ENCODE measurements around the gene DCLRE1C.

GRCh38 chr10:14910953-14911352, 42.9 kb downstream of the DCLRE1C start:
- no peak for TF ChIP-seq CTCF (IDR thresholded peaks at IDR 0.05 in 8 of 11, conservative IDR thresholded peaks at IDR 0.05 in 3 of 11)
- no peak for TF ChIP-seq POLR2A (IDR thresholded peaks at IDR 0.05)
- TF ChIP-seq POLR2AphosphoS5 (IDR thresholded peaks at IDR 0.05), result no peak

Data from spleen (tissue), 7 donors.